HG02973 (cell line): ENCODE data around the gene HARBI1.
"Not testable (repeated sequence)": the region's sequence is repeated elsewhere in the genome, so short reads cannot be mapped to it uniquely, and the experiment has no call there.

Experiments used
- ATAC-seq: cut with Tn5 transposase; IDR thresholded peaks from one replicate; pipeline ENCODE4 v1.9.1; 2021; ENCODE audit warnings: moderate library complexity; ENCODE audit not compliant: unreplicated experiment

Gene HARBI1

DNA sequence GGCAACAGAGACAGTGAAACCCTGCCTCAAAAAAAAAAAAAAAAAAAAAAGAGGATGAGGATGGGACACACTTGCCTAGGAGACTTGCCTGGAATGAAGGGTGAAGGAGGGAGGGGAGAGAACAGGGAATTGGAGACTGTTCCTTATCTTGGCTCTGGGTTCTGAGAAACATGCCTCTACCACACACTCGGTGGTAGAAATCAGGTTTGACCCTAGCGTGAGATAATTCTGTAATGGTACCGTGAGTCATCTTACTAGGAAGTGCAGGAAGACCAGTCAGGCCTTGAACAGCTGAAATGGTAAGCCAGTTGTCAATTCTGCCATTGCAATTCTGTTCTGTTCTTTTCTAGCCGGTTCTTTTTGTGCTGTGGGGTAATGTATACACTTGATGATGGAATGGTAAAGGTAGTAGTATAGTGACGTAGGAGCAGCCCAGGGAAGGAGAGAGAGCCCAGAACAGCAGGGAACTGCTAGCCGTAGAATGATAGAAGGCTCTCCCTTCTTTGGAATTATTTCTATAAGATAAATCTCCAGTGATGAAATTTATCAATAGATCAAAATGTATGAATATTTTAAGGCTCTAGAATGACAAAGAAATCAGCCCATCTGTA is 19.3 kb downstream of the HARBI1 start:
- ATAC-seq = no peak

DNA sequence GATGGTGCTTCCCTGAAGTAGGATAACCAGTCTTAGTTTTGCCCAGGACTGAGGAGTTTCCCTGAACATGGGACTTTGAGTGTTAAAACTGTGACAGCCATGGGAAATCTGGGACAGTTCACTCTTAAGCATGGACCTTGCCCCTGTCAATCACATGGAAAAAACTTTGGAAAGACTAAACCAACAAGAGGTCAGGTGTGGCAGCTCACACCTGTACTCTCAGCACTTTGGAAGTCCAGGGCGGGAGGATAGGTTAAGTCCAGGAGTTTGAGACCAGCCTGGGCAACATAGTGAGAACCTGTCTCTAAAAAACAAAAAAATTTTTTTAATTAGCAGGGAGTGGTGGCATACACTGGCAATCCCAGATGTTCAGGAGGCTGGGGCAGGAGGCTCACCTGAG is 19.9 kb downstream of the HARBI1 start:
- ATAC-seq = no peak

DNA sequence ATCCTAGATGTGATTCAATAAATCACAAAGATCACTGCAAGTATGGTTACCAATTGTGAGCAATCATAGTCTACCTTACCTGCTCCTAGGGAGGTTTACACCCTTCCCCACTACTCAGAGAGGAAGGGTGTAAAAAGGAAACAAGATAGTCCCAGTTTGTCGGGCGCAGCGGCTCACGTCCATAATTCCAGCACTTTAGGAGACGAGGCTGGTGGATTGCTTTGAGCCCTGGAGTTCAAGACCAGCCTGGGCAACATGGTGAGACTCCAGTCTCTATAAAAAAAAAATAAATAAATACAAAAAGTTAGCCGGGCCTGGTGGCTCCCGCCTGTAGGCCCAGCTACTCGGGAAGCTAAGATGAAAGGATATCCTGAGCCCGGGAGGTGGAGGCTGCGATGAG is 22.2 kb downstream of the HARBI1 start:
- ATAC-seq = no peak

DNA sequence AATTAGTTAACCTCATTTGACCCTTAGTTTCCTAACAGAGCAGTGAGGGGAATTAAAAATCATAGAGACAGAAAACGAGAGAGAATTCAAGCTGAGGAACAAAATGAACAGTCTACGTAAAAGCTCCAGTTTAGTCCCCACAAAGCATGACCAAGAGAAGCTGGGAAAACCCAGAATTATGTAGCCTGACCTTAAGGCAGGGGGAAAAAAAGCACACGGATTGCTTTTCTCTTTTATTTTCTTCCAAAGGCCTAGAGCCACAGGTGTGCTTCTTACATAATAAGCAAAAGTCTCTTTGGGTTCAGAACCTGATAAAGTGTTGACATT is 22.7 kb downstream of the HARBI1 start:
- ATAC-seq = no peak

DNA sequence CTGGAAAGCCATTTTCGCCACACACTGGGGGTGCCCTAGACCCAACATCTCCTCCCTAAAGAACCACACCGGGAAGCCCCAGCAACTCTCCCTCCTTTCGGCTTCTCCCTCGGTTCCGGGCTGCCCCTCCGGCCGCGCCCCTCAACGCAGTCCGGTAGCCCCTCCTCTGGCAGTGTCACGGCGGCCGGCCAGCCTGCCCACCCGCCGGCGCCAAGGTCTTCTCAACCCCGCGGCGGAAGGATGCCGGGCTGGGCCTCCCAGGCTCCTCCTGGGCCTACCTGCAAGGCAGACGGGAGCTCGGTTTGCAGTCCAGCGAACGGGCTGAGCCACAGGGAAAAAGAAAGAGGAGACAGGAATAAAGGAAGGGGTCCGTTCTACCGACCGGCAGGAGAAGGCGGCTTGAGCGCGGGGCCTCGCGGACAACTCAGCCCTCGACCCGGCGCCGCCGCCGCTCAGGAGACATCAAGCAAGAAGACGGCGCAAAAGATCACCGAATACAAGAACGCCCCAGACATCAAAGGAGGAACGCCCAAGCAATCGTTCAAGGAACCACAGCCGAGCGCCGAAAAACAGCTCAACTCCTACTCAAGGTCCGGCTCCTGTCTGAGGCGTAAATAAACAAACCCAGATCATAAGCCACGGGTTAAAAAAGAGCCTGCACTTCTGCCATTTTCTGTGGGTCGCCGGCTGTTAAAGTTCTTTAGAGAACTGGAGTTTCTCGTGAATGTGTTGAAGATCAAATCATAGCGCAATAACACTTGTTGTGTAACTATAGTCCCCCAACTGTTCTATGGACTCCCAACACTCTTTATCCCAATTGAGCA is 23.3 kb downstream of the HARBI1 start, which contains the start of gene AMBRA1:
AMBRA1 (minus strand) TSS at position 474 of the 824 bp plus-strand sequence. CDS start 45,643 bp downstream, outside the sequence.
- ATAC-seq = peak; percentile 62

DNA sequence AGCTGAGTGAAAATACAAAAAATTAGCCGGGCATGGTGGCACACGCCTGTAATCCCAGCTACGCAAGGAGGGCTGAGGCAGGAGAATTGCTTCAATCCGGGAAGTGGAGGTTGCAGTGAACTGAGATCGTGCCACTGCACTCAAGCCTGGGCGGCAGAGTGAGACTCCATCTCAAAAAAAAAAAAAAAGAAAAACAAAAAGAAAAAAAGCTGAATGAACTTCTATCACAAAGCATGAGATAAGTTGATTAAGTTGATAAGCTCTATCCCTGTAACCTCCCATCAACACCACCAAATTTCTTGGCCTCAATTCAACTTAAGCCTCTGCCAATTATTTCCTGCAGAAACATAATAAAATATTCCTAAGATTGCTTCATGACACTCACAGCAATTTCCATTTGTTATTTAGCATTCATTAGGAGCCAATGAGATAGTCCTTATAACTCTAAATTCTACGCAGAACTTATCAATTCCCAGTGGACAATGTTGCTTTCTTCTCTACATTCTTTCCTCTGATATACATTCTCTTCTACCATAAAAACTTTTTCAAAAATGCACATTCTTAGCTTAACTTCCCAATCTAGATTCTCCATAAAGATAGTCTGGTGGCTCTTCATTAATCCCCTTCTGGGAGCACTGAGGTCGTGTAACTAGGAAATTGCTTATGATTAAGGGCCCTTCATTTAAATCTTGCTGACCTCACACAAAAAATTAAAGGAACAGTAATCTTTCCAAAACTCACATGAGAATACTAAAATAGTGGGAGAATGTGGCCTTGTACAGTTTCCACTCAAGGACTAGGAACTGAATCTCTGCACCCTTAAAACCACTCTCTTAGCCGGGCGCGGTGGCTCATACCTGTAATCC is 26.1 kb downstream of the HARBI1 start:
- ATAC-seq = no peak

DNA sequence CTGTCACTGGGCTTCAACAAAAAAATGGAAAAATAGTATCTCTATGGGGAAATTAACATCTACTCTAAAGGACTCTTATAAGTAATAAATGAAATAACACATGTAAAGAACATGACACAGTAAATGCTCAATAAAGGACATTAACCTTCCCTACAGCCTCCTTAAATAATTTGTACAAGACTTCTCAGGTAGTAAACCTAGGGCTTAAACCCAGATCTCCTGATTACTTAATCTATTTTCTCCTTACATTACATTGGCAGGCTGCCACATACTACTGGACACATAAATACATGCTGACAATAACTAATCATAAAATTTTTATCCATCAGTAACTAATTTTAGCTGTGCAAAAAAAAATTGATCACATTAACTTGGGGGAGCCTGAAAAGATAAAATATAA is 28.1 kb downstream of the HARBI1 start:
- ATAC-seq = no peak

DNA sequence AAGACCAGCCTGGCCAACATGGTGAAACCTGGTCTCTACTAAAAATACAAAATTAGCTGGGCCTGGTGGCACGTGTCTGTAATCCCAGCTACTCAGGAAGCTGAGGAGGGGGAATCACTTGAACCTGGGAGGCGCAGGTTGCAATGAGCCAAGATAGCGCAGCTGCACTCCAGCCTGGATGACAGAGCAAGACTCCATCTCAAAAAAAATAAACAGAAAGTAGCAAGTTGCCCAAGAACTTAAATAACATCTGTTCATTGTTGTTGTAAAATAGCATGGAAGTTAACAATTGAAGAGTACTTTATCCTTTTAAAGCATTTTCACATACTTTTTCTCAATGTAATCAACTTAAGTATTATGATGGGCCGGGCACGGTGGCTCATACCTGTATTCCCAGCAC is 28.9 kb downstream of the HARBI1 start:
- no peak for ATAC-seq

DNA sequence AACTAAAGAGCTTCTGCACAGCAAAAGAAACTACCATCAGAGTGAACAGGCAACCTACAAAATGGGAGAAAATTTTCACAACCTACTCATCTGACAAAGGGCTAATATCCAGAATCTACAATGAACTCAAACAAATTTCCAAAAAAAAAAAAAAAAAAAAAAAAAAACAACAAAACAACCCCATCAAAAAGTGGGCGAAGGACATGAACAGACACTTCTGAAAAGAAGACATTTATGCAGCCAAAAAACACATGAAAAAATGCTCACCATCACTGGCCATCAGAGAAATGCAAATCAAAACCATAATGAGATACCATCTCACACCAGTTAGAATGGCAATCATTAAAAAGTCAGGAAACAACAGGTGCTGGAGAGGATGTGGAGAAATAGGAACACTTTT is 33.5 kb downstream of the HARBI1 start:
- not testable (repeated sequence) for ATAC-seq

DNA sequence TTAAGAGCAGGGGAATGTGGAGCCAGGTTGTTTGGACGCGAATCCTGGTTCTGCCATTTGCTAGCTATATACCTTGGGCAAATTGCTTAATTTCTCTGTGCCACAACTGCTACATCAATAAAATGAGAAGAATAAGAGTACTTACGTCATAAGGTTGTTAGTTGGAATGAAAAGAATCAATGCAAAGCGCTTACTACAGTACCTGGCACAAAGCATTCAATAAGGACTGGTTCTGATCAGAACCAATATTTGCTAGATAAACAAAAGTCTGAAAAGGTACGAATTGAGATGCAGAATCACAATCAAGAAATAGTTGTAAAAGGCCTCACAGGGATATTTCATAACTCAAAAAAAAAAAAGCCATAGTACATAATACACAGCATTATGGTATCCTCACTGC is 34.4 kb downstream of the HARBI1 start:
- no peak for ATAC-seq

DNA sequence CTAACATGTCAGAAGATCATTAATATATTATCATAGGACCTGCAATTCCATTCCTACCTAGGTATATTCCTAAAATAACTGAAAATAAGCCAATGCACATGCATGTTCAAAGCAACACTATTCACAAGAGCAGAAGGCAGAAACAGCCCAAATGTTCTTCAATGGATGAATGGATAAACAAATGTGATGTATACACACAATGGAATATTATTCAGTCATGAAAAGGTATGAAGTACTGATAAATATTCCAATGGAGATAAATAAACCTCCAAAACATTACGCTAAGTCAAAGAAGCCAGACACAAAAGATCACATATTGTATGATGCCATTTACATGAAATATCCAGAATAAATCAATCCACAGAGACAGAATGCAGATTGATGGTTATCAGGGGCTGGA is 40.0 kb downstream of the HARBI1 start:
- no peak for ATAC-seq

DNA sequence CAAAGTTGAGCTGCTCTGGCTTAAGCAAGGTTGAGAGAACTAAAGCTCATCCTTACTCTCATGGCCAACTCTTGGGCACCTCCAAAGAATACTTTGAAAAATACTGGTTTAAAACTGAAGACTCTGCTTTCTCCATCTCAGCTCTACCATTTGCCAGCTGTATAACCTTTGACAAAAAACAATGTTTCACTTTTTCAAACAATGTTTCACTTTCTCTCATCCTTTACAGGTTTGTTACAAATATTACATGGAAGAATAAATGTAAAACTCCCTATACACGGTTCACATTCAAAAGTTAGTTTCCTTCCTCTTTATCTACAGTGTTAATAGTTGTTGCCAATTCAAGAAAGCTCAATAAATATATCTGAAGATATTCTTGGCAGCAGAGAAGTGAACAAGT is 42.4 kb downstream of the HARBI1 start:
- ATAC-seq = no peak

DNA sequence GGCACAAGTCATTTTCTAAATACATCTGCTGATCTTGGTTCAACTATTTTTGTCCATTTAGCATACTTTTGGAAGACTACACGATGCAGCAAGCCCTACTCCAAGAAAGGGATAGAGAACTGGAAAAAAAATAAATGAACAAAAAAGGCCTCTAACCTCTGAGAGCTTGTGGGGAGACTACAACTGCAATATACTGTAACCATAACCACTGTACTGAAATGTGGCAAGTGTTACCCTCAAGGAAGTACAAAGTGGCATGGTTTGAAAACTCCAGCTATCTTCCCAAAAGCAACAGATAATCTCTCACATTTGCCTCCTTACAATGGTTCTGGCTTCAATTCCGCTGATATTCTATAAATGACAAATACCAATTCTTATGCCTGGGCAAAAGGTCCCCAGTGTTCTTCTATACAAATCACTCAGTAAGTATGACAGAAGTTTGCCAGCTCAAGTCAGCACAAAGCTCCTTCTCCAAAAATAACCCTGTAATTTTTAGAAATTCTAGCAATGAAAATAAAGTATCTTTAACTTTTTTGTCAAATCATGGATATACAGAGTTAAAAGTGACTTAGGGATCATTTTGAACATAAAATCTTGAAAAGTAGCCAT is 46.1 kb downstream of the HARBI1 start:
- no peak for ATAC-seq

DNA sequence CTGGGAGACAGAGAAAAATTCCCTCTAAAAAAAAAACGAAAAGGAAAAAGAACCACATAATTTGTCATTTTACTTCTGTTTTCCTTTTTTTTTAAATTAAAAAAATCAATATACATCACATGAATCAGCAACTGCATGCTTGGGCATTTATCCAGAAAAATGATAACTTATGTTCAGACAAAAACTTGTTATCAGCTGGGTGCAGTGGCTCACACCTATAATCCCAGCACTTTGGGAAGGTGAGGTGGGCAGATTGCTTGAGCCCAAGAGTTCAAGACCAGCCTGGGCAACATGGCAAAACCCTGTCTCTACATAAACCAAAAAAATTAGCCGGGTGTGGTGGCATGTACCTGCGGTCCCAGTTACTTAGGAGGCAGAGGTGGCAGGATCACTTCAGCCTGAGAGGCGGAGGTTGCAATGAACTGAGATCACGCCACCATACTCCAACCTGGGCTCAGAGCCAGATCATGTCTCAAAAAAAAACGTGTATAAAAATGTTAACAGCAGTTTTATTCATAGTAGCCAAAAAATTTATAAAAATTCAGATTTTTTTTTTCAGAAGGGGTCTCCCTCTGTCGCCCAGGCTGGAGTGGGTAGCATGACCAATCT is 51.7 kb downstream of the HARBI1 start:
- no peak for ATAC-seq

DNA sequence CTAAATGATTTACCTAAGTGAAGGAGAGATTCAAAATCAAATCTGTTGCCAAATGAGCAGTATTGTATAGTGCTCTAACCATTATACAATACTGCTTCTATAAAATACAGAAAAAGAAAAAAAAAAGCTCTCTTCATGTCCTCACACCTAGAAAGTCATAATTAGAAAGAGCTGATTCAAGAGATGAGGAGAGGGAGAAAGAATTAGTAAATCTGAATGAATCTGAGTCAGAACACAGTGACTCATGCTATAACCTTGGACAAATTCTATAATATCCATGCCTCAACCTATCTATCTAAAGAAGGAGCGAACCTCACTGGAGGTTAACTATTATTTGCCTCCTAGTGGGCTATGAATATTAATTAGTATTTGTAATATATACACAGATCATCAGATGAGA is 52.6 kb downstream of the HARBI1 start:
- ATAC-seq = no peak

DNA sequence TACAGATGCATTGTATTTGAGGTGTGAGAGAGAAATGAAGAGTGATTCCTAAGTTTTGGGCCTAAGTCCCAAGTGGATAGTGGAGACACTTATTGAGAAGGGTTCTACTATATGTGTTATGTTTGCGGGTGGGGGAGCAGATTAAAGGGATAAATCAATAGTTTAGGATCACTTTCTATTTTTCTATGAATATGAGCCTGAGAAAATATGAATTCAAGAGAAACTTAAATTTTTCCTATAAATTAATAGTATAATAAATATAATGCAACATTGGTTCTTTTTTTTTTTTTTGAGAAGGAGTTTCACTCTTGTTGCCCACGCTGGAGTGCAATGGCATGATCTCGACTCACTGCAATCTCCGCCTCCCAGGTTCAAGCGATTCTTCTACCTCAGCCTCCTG is 54.5 kb downstream of the HARBI1 start:
- no peak for ATAC-seq

DNA sequence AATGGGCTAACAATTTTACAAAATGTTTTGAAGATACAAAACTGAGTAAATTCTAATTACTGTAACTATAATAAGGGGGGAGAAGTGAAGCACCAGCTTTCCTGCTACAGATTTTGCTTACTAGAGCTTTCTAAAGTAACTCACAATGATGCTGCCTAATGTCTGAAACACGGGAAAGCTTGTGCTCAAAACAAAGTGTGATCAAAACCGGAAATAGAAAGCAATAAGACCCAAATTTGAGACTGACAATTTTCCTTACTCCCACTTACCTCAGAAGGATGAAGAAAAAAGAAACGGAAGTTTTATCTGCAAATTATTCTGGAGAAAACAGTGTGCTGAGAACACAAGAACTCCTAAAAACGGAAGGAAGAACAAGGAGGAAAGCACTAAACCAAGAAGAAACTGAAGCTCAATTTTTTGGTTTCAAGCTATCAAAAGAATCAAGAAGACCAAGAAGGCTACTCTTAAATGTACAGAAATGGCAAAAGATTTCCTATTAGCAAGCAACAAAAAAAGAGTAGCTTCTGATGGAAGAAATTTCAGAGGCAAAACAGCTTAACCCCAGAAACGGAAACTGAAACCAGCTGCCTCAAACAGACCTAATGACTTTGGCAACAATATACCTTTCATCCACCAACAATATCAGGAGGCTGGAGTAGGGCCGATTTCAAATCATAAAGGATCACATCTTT is 56.6 kb downstream of the HARBI1 start:
- no peak for ATAC-seq

DNA sequence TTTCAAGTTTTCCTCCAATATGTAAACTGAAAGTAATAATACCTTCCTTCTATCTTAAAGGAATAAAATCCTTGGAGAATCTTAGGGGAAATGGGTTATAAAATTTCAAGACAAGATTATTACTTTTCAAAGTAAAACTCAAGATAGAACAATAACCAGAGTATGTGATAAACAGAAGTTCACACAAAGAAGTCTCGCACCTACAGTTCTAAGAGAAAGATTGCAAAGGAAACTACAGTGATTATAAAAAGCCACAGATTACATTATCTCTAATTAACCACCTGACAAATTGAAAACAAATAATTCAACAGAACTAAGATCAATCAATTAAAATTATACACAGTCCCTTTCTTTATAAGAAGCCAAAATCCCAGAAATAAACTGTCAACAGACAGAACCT is 57.2 kb downstream of the HARBI1 start:
- no peak for ATAC-seq

DNA sequence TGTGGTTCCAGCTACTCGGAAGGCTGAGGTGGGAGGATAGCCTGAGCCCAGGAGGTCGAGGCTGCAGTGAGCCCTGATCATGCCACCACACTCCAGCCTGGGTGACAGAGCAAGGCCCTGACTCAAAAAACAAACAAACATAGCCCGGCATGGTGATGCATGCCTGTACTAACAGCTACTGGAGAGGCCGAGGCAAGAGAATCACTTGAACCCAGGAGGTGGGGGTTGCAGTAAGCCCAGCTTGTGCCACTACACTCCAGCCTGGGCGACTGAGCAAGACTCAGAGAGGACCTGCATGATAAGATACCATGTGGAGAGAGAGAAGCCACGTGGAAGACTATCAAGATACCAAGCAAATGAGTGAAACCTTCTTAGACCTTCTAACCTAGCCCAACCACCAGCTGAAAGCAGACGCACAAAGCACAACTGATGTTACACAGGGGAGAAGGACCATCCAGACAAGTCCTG is 59.3 kb downstream of the HARBI1 start:
- ATAC-seq = no peak
